ENCODE measurements around the gene NCCRP1. TPM values are rescaled to one million over a fixed set of nuclear protein-coding genes. Genes with fewer than 3 reads are reported as not detected.

The NCCRP1 gene
- total and polyA plus RNA-seq, 5 donors: not detected

DNA sequence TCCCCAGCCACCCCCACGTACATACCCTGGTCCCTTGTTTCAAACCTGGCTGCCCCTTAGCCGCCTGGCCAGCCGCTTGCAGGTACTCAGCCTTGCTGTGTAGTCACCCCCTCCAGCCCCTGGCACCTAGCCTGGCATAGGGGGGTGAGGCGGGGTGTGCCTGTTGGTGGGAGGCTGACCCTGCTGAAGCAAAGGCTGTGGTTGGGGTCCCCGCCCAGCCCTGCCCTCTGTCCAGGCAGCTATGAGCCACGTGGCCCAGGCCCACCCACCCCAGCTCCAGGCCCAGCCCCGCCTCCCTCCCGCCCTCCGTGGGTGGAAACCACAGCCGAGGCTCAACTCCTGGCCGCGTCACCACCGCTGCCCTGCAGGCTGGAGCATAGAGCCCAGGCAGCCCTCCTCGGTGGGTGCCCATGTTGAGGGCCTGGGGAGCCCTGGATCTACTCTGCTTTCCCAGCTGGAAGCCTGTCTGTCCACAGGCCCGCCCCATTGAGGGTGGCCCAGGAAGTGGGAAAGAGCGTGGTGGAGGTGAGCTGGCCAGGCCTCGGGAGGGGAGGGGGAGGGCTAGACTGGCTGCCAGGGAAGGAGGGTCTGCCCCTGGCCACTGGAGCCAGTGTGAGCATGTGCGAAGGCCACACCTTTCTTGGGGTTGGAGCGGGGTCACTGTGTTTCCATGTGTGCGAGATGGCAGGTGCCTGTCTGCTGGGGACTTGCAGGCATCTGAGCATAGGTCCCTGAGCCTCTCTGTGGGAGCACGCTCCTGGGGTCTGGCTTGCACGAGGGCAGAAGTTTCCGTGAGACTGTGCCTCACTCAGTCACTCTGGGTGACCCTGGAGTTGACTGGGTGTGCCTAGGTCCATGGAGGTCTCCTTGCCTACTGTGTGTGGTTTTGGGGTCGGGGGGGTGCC, 40.2 kb upstream of the NCCRP1 start:
- Histone ChIP-seq H3K27me3 (ENCODE audit: control insufficient read depth, insufficient read depth) (no peaks in the 10 kb centered on the region), H3K4me1 (ENCODE audit: control insufficient read depth, insufficient read depth, low read length) (peaks cover 6% of the 10 kb centered on the region), H3K27ac (ENCODE audit: low read length) (no peak overlapping the region), H3K9me3 (ENCODE audit: control insufficient read depth, low read length) (no peaks in the 10 kb centered on the region), H3K4me3 (ENCODE audit: low read length) (no peak overlapping the region)
- 56% methylated on average over 24 of the region's 24 CpGs for whole genome bisulfite sequencing
- ATAC-seq: no peak
- peak in 1 of 3 donors; percentile 51 for DNase-seq
- intact Hi-C loops (cut with DNase I): no loop called here

DNA sequence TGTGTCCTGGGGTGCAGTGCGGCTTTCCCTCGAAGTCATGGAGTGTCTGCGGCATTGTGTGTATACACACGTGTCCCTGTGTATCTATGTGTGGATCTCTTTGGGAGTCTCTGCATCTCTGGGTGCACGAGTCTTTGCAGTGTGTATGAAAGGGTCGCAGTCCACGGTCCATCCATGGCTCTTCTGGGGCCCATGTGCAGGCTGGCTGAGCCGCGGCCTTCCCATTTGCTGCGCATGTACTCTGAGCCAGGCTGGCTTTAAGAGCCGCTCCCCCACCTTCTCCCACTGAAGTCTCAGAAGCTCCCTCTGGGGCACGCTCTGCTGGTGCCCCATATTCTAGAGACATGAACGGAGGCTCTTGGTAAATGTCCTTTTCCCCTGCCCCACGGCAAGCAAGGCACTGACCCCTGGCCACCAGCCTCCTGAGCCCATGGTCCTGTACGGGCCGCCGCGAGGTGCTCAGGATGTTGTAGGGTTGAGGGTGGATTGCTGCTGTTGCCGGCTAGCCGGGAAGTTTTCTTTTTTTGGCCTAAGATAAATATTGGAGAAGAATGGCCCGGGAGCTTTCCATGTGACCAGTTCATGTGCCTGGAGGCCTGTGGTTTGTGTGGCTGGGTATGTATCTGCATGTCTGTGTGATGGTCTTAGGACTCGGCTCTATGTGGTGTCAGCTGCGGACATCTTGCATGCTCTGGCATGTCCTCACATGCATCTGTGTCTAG, 39.3 kb upstream of the NCCRP1 start:
- peaks cover 6% of the 10 kb centered on the region for H3K4me1 ChIP-seq (ENCODE audit: control insufficient read depth, insufficient read depth, low read length)
- intact Hi-C loops (cut with DNase I): no loop called here
- no peaks in the 10 kb centered on the region for H3K9me3 ChIP-seq (ENCODE audit: control insufficient read depth, low read length)
- no peak overlapping the region for H3K4me3 ChIP-seq (ENCODE audit: low read length)
- WGBS: 67% methylated on average over 23 of the region's 23 CpGs
- no peak overlapping the region for H3K27ac ChIP-seq (ENCODE audit: low read length)
- ATAC-seq (peak in 1 of 2 donors; percentile 8), DNase-seq (peak in 1 of 3 donors; percentile 45)
- H3K27me3 ChIP-seq (ENCODE audit: control insufficient read depth, insufficient read depth): no peaks in the 10 kb centered on the region

DNA sequence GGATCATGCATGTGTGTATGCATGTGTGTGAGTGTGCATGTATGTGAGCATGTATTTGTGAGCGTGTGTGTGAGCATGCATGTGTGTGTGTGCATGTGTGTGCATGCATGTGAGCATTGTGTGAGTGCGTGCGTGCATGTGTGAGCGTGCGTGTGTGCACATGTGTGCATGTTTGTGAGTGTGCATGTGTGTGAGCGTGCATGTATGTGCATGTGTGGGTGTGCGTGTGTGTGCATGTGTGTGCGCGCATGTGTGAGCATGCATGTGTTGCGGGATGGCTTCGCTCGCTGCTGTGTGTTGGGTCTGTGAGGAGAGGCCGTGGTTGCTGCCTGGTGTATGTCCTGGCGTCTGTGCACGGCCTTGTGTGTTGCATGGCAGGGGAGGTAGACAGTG, 38.8 kb upstream of the NCCRP1 start:
- Histone ChIP-seq H3K4me1 (ENCODE audit: control insufficient read depth, insufficient read depth, low read length) (peaks cover 6% of the 10 kb centered on the region), H3K27ac (ENCODE audit: low read length) (no peak overlapping the region), H3K9me3 (ENCODE audit: control insufficient read depth, low read length) (no peaks in the 10 kb centered on the region), H3K27me3 (ENCODE audit: control insufficient read depth, insufficient read depth) (no peaks in the 10 kb centered on the region), H3K4me3 (ENCODE audit: low read length) (no peak overlapping the region)
- DNase-seq: peak in 1 of 3 donors; percentile 35
- ATAC-seq: no peak
- WGBS: 92% methylated on average over 15 of the region's 15 CpGs
- intact Hi-C loops (cut with DNase I): no loop called here

DNA sequence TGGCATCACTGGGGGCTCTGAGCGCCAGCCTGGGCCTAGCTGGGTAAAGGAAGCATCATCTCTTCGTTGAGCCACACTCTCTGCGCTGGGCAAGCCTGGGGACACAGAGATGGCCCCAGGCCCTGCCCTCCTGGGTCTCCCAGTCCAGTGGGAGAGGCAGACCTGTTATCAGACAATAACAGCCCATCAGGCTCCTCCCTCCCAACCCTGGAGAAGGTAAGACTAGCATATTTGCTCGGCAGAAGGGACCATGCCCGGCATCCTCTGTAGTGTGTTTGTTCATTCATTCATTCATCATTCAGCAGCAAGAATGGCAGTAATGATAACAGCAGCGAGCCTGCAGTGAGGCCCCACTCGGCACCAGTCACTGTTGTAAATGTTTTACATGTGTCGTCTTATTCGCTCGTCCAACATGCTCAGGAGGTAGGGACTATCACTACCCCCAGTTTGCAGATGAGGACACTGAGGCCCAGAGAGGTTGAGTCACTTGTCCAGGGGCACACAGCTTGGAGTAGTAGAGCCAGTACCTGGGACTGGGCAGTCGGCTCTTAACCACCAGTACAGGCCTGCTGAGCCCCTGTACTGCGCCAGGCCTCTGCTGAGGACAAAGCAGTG, 38.0 kb upstream of the NCCRP1 start:
- H3K27ac ChIP-seq (ENCODE audit: low read length): no peak overlapping the region
- peaks cover 6% of the 10 kb centered on the region for H3K4me1 ChIP-seq (ENCODE audit: control insufficient read depth, insufficient read depth, low read length)
- no peaks in the 10 kb centered on the region for H3K27me3 ChIP-seq (ENCODE audit: control insufficient read depth, insufficient read depth)
- intact Hi-C loops (cut with DNase I): no loop called here
- no peak for ATAC-seq
- no peaks in the 10 kb centered on the region for H3K9me3 ChIP-seq (ENCODE audit: control insufficient read depth, low read length)
- 84% methylated on average over 12 of the region's 12 CpGs for WGBS
- no peak overlapping the region for H3K4me3 ChIP-seq (ENCODE audit: low read length)
- peak in 1 of 3 donors; percentile 15 for DNase-seq

DNA sequence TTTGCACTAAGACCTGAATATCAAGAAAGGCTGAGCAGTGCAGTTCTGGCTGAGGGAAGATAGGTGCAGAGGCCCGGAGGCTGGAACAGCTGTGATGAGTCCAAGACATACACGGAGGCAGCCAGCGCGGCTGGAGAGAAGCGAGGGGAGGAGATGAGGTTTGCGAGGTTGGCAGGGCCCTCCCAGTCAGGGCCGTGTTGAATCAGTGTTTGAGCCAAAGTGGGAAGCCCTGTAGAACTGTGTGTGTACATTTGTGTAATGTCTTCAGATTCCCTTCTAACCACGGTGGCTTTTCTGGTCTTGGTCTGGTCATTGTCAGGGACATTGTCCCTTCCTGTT, 36.3 kb upstream of the NCCRP1 start:
- ATAC-seq (peak; percentile 79), DNase-seq (peak; percentile 69 to 91 (median 84))
- no peak overlapping the region for H3K27ac ChIP-seq (ENCODE audit: low read length)
- no peak overlapping the region for H3K4me3 ChIP-seq (ENCODE audit: low read length)
- 56% methylated on average over 8 of the region's 8 CpGs for WGBS
- H3K27me3 ChIP-seq (ENCODE audit: control insufficient read depth, insufficient read depth): no peaks in the 10 kb centered on the region
- H3K4me1 ChIP-seq (ENCODE audit: control insufficient read depth, insufficient read depth, low read length): peaks cover 6% of the 10 kb centered on the region
- intact Hi-C loops (cut with DNase I): no loop called here
- H3K9me3 ChIP-seq (ENCODE audit: control insufficient read depth, low read length): no peaks in the 10 kb centered on the region

DNA sequence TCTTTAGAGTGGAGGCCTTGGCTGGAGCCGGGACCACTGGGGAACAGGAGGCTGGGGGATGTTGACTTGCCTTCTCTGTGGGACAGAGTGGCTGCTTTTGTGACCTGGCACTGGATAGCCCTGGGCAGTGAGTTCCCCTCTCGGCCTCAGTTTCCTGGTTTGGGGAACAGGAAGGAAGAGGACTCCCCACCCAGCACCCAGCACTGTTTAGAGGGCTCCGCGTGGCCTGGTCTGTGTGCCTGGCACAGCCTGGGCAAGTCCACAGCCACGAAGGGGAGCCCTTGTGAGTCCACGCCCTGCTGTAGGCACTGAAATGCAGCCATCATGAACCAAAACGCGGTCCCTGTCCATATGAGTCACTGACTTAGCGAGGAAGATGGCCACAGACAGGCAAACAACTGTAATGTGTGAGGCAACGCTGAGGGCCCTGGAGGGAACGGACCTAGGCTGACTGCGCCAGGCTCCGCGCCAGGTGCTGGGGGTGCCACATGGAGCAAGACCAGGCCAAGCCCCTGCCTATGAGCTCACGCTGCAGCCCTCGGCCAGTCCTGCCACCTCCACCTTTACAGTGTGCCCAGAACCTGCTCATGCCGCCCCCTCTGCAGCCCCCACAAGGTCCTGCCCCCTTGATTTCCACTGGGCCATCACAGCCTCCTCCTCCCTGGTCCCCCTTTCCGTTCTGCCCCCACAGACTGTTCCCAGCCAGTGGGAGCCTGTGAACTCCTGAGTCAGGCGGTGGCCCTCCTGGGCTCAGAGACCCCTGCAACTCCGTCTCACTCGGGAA, 35.7 kb upstream of the NCCRP1 start:
- peak; percentile 10 to 14 for ATAC-seq
- peak in 1 of 3 donors; percentile 57 for DNase-seq
- intact Hi-C loops (cut with DNase I): no loop called here
- Histone ChIP-seq H3K4me3 (ENCODE audit: low read length) (no peak overlapping the region), H3K27ac (ENCODE audit: low read length) (no peak overlapping the region), H3K4me1 (ENCODE audit: control insufficient read depth, insufficient read depth, low read length) (peaks cover 6% of the 10 kb centered on the region), H3K9me3 (ENCODE audit: control insufficient read depth, low read length) (no peaks in the 10 kb centered on the region), H3K27me3 (ENCODE audit: control insufficient read depth, insufficient read depth) (no peaks in the 10 kb centered on the region)
- 78% methylated on average over 21 of the region's 21 CpGs for WGBS

DNA sequence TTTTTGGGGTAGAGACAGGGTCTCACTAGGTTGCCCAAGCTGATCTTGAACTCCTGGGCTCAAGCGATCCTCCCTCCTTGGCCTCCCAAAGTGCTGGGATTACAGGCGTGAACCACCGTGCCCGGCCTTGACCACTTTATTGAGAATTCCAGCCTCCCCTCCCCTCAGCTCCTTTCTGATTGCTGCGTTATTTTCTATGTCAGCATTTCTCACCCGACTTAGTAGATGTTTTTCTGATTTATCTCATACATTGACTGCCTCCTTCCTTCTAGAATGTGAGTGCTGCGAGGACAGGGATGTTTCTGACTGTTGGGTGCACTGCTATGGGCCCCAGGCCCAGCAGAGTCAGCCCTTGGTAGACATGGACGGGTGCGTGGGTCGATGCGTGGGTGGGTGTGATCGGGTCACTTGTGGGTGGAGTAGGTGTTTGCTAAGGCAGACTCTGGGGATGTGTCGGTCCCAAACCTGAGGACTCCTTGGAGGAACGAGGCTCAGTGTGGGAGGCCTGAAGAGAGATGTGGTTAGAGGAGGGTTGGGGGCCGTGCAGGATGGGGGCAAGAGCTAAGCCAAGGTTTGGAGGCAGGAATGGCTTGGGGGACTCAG, 34.2 kb upstream of the NCCRP1 start:
- intact Hi-C loops (cut with DNase I): no loop called here
- Histone ChIP-seq H3K4me1 (ENCODE audit: control insufficient read depth, insufficient read depth, low read length) (peaks cover 8% of the 10 kb centered on the region), H3K27ac (ENCODE audit: low read length) (no peak overlapping the region), H3K27me3 (ENCODE audit: control insufficient read depth, insufficient read depth) (no peaks in the 10 kb centered on the region), H3K9me3 (ENCODE audit: control insufficient read depth, low read length) (no peaks in the 10 kb centered on the region), H3K4me3 (ENCODE audit: low read length) (no peak overlapping the region)
- WGBS: 85% methylated on average over 15 of the region's 15 CpGs
- ATAC-seq (no peak), DNase-seq (peak in 1 of 3 donors; percentile 20)

DNA sequence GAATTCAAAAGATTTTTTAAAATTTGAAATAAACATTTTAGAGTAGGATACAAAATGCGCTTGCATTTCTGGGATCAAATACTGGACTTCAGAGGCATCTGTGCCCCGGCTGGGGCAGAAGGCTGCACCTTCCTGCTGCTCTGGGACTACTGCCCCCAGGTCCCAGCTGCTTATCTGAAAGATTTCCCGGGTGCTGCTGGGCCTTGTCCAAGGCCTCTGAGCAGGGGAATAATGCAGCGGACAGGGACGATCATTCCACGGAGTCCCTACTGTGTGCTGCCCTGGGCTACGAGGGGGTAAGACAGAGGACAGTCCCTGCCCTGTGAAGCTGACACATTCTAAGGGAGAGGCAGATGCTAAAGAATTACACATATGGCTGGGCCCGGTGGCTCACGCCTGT, 33.1 kb upstream of the NCCRP1 start:
- ATAC-seq (no peak), DNase-seq (peak in 1 of 3 donors; percentile 7)
- Histone ChIP-seq H3K4me3 (ENCODE audit: low read length) (no peak overlapping the region), H3K9me3 (ENCODE audit: control insufficient read depth, low read length) (no peaks in the 10 kb centered on the region), H3K27ac (ENCODE audit: low read length) (no peak overlapping the region), H3K4me1 (ENCODE audit: control insufficient read depth, insufficient read depth, low read length) (peaks cover 6% of the 10 kb centered on the region), H3K27me3 (ENCODE audit: control insufficient read depth, insufficient read depth) (no peaks in the 10 kb centered on the region)
- intact Hi-C loops (cut with DNase I): no loop called here
- WGBS: 74% methylated on average over 9 of the region's 9 CpGs

DNA sequence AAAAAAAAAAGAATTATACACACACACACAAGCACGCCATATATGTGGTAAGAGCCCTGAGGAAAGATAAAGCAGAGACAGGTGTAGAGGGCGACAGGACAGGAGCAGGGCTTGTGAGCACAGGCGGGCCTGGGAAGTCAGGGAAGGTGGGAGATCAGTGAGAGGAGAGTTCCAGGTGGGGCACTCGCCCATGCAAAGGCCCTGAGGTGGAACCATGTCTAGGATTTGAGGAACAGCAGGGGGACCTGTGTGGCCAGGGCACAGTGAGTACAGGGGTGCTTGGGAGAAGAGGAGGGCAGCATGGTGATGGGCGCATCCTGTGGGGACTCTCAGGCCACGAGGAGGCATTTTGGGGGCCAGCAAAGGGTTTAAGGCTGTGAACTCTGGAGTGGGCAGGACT, 32.5 kb upstream of the NCCRP1 start:
- Histone ChIP-seq H3K27ac (ENCODE audit: low read length) (no peak overlapping the region), H3K27me3 (ENCODE audit: control insufficient read depth, insufficient read depth) (no peaks in the 10 kb centered on the region), H3K4me3 (ENCODE audit: low read length) (no peak overlapping the region), H3K4me1 (ENCODE audit: control insufficient read depth, insufficient read depth, low read length) (peaks cover 6% of the 10 kb centered on the region), H3K9me3 (ENCODE audit: control insufficient read depth, low read length) (no peaks in the 10 kb centered on the region)
- WGBS: 94% methylated on average over 6 of the region's 6 CpGs
- intact Hi-C loops (cut with DNase I): no loop called here
- ATAC-seq (no peak), DNase-seq (peak in 2 of 3 donors; percentile 21 to 29)

DNA sequence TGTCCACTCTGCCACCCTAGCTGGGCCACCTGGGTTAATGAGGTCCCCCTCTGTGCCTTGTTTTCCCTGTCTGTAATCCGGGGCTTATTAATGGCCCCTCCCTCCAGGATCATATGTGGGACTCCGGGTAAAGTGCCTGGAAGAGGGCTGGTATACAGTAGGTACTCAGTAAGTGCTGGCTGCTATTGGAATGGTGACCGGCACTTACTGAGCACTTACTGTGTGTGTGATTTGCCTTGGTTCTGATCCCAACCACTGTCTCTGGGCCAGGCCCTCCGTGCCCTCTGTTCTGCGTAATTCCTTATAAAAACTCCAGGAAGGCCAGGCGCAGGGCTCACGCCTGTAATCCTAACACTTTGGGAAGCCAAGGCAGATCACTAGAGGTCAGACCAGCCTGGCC, 30.9 kb upstream of the NCCRP1 start:
- ATAC-seq (no peak), DNase-seq (peak in 1 of 3 donors; percentile 14)
- 95% methylated on average over 7 of the region's 7 CpGs for WGBS
- no peak overlapping the region for H3K4me3 ChIP-seq (ENCODE audit: low read length)
- intact Hi-C loops (cut with DNase I): no loop called here
- no peaks in the 10 kb centered on the region for H3K27me3 ChIP-seq (ENCODE audit: control insufficient read depth, insufficient read depth)
- H3K27ac ChIP-seq (ENCODE audit: low read length): no peak overlapping the region
- H3K9me3 ChIP-seq (ENCODE audit: control insufficient read depth, low read length): no peaks in the 10 kb centered on the region
- H3K4me1 ChIP-seq (ENCODE audit: control insufficient read depth, insufficient read depth, low read length): peaks cover 6% of the 10 kb centered on the region
